ENCODE results near the gene EPM2A.
"Not testable (repeated sequence)": the region's sequence is repeated elsewhere in the genome, so short reads cannot be mapped to it uniquely, and the experiment has no call there.

The EPM2A gene

DNA sequence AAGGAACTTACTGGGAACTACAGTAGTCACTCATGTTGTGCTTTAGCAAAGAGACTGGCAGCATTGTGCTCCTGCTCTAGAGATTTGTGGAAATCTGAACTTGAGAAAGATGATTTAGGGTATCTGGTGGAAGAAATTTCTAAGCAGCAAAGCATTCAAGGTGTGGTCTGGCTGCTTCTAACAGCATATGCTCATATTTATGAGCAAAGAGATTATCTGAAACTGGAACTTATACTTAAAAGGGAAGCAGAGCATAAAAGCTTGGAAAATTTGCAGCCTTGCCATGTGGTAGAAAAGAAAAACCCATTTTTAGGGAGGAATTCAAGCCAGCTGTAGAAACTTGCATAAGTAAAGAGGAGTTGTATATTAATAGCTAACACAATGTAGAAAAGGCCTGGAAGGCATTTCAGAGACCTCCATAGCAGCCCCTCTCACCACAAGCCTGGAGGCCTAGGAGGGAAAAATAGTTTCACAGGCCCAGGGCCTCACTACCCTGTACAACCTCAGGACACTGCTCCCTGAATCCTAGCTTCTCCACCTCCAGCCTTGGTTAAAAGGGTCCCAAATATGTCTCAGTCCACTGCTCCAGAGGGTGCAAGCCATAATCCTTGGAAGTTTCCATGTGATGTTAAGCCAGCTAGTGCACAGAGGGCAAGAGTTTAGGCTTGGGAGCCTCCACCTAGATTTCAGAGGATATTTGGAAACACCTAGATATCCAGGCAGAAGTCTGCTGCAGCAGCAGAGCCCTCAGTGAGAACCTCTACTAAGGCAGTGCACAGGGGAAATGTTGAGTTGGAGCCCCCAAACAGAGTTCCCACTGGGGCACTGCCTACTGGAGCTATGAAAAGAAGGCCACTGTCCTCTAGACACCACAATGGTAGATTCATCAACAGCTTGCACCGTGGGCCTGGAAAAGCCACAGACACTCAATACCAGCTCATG, 6.6 kb downstream of the EPM2A start:
- DNase-seq, result no peak

DNA sequence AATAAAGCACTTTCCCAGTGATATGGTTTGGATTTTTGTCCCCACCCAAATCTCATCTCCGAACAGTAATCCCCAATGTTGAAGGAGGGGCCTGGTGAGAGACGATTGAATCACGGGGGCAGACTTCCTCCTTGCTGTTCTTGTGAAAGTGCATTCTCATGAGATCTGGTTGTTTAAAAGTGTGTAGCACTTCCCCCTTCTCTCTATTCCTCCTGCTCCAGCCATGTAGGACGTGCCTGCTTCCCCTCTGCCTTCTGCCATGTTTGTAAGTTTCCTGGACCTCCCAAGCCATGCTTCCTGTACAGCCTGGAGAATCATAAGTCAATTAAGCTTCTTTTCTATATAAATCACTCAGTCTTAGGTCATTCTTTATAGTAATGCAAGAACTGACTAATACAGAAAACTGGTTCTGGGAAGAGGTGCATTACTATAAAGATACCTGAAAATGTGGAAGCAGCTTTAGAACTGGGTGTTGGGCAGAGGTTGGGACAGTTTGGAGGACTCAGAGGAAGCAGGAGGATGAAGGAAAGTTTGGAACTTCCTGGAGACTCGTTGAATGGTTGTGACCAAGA, 7.4 kb downstream of the EPM2A start:
- no peak for DNase-seq

DNA sequence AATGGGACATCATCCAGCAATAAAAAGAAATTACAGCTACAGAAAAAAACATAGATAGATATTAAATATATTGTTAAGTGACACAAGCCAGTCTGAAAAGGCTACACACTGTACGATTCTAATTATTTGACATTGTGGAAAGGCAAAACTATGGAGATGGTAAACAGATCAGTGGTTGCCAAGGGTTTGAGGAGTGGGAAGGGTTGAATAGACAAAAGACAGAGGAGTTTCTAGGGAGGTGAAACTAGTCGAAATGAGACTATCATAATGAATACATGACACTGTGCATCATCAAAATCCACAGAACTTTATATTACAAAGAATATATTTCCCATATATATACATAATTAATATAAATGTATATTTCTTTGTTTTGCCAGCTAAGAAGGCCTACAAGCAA, 9.8 kb downstream of the EPM2A start:
- no peak for DNase-seq

DNA sequence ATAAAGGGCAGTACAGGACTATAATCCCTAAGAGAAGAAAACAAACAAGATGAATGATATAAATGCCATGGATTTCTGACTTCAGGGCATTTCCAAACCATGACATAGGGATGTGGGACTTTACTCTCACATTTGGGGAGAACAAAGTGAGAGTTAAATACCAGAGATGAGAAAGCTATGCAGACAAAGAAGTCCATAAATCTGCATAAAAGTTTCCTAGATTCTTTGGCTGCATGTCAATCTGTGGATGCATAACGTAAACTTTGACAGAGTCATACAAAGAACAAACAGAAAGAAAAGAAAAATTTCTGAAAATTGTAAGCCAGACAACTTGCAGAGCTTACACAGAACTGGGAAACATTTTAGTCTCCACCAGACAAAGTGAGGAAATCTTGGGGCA, 11.7 kb downstream of the EPM2A start:
- DNase-seq, result no peak

DNA sequence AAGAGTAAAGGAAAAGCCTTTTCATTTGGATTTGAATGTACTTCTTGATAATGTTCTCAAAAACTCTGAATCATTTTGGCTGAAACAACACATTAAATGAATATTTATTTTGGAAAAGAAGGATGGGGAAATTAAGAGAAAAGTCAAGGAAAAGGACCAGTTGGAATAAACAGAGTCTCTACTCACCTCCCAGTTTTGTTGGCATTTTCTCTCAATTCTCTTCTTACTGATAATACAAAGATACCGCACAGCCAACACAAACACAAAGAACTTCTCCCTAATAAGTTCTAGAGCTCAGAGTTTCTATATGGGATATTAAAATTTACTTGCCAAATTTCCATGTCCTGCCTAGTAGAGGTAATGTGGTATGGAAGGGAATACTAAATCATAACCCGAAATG, 13.1 kb downstream of the EPM2A start:
- DNase-seq, result no peak

DNA sequence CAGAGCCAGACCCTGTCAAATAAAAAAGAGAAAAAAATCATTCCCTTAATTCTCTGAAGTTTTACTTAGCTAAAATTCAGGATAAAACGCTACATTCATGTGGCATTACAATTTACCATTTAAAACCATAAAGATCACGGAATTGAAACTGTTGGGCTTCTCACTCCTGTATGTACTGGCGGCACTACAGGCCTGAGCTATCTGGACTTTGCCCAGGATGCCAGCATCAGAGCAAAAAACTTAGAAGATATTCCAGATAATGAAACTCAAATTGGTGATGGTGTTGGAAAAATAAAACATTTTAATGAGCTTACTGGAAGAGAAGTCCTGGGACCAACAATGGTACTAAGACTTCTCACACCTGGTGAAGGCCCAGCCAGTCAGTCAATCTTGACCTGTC, 14.2 kb downstream of the EPM2A start:
- no peak for DNase-seq

DNA sequence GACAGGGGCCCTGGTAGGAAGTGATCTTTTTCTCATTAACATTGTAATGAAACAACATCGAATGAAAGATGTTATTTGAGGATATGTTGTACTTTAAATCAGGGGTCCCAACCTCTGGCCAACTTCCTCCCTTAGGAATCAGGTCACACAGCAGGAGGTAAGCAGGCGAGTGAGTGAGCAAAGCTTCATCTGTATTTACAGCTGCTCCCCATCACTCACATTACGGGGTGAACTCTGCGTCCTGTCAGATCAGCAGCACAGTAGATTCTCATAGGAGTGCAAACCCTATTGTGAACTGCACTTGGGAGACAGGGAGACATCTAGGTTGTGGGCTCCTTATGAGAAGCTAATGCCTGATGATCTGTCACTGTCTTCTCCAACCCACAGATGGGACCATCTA, 19.9 kb downstream of the EPM2A start:
- no peak for DNase-seq

DNA sequence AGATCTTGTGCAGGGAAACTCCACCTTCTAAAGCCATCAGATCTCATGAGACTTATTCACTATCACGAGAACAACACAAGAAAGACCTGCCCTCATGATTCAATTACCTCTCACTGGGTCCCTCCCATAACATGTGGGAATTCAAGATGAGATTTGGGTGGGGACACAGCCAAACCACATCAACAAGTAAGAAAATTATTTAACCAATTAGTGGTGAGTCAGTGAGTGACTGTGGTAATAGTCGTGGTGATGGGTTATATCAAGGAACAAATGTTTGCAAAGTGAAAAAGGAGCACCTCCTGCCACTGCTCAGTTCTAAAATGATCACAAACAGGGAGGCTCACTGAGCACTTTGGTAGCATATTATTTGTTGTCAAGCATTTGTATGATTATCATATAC, 20.6 kb downstream of the EPM2A start:
- no peak for DNase-seq

DNA sequence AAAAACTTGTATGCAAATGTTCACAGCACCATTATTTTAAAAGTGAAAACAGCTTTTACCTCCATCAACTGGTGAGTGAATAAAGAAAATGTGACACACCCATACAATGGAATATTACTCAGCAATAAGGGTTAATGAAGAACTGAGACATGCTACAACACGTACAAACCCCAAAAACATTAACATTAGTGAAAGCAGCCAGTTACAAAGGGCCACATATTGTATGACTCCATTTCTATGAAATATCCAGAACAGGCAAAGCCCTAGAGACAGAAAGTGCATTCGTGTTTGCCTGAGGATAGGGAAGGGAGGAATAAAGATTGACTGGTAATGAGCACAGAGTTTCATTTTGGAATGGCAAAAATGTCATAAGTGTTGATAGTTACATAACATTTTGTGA, 21.5 kb downstream of the EPM2A start:
- DNase-seq, result no peak

DNA sequence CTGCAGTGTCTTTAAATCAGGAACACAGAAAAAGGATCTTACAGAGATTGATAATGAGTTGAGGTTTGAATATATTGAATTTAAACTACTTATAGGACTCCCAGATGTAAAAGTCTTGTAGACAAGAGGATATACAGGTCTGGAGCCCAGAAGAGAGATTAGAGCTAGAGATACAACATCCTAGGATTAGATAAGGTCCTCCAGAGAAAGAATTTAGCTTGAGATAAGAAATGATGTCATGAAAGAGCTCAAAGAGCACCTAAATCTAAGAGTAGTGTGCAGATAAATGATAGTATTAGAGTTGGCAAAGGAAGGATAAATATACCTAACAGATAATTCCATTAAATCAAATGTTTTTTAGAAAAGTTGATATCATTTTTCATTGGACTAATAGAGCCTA, 23.9 kb downstream of the EPM2A start:
- no peak for DNase-seq

DNA sequence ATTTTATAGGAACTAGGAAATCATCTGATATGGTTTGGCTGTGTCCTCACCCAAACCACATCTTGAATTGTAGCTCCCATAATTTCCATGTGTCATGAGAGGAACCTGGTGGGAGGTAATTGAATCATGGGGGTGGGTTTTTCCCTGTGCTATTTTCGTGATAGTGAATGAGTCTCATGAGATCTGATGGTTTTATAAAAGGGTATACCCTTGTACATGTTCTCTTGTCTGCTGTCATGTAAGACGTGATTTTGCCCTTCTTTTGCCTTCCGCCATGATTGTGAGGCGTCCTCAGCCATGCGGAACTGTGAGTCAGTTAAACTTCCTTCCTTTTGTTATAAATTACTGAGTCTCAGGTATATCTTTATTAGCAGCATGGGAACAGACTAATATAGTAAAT, 27.9 kb downstream of the EPM2A start:
- no peak for DNase-seq

DNA sequence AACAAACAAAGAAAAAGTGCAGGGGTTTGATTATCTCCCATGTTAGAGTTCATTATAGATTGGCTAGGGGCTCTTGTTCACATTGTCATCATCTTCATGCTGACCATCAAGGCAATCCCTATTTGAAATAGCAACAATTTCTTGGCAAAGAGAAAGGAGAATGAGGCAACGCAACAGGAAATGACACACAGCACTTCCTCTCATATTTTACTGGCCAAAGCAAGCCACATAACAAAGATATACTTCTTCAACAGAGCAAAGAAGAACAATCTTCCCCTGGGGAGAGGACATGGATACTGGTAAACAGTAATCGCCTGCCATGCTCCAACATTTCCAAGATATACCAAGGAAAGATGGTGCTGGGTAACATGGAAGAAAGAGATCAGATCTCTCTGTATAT, 29.8 kb downstream of the EPM2A start:
- DNase-seq, result no peak

DNA sequence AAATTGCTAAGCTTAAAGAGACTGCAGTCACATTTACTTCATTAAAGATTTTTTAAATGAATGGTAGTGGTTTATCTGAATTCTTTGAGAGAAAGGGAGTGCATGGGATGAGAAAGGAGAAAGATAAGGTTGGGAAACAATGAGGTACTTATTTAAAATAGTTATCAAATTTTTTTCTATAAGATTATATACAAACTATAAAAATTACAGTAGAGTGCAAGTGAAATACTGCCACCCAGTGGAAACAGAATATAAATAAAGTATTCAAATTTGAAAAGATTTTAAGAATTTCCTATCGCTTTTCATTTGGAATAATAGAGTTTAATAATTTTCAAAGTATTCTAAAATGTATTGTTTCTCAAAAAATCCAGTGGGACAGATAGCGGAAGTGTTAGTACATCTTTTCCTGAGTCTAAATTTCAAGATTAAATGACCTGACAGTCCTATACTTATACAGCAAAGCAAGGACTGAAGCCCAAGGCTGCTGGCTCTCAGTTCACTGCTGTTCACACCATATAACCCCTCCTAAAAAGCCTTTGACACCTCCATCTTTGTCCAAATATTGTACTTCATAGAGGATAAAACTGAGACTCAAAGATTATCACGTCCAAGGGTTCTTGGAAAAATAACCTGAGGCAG, 31.1 kb downstream of the EPM2A start:
- DNase-seq, result no peak

DNA sequence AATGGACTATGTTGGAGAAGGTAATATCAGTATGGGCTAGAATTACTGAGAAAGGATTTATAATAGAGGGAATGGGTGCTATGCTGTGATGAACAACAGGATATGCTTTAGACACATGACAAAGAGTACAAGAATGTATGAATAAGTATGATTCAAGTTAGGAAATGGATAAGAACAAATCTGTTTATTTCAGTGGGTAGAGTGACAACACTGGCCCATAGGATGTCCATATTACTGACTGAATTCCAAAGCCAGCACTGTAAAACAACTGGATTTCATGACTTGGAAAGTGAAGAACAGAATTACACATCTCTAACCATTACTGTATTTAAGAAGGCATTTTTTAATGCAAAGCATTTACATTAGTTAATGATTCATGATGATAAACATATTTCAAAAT, 35.9 kb downstream of the EPM2A start:
- DNase-seq, result no peak

DNA sequence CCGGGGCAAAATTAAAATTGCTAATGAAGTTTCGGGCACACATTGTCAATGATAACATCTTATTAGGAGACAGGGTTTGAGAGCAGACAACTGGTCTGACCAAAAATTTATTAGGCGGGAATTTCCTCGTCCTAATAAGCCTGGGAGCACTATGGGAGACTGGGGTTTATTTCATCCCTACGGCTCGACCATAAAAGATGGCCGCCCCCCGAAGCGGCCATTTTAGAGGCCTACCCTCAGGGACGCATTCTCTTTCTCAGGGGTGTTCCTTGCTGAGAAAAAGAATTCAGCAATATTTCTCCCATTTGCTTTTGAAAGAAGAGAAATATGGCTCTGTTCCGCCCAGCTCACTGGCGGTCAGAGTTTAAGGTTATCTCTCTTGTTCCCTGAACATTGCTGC, 37.9 kb downstream of the EPM2A start:
- DNase-seq, result not testable (repeated sequence)

DNA sequence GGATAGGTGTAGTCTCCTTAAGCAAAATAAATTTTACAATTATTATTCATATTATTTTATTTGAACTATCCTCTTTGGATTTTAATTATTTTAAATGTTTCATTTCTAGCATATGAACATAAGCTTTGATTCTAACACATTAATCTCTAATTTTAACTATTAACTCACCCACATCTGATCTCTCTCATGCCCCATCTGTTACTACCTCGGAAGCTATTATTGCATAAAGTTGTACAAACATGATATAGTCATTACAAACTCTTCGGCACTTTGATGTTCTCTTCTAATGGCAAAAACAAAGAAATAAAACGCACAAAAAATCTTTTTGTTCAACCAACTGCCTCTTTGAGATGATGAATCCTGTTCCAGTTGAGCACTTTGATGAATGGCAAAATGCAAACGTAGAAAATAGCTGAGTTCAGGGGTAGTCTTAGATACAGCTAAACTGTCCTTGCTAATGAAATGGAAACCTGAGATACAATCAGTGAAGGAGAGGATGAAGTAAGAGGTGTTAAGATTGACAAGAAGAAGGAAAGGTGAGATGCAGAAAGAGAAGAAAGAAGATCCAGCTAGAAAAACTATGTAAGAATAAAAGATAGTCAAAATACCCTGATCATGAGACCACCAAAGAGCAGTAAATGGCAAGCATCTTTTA, 41.1 kb downstream of the EPM2A start:
- no peak for DNase-seq

DNA sequence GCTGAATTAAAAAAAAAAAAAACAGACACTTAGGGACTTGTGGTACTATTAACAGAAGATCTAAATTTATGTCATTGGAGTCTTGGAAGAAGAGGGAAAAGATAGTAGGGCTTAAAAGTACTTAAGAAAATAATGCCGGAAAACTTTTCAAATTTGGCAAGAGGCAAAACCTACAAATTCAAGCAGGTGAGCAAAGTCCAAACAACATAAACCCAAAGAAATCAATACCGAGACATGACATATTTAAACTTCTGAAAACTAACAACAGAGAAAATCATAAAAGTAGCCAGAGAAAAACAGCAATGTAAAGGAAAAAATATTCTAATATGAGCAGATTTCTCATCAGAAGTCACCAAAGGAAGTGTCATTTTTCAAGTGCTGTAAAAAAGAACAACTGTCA, 44.4 kb downstream of the EPM2A start:
- DNase-seq, result no peak

DNA sequence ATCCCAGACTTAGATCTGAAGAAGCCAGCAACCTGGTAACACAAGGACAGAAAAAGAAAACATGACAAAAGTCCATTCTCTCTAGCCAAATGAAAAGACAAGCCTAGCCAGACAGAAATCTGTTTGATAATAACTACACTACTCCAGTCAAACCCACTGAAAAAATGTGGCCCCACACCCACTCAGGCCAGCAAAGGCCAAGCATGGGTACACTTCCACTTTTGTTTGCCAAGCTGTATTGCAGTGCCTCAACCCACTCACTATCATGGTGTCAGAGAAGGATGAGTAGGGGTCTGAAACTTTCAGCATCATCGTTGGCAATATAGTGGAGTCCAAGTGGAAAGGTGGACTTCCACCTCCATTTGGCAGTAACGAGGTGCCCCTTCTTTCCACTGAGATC, 45.8 kb downstream of the EPM2A start:
- no peak for DNase-seq

DNA sequence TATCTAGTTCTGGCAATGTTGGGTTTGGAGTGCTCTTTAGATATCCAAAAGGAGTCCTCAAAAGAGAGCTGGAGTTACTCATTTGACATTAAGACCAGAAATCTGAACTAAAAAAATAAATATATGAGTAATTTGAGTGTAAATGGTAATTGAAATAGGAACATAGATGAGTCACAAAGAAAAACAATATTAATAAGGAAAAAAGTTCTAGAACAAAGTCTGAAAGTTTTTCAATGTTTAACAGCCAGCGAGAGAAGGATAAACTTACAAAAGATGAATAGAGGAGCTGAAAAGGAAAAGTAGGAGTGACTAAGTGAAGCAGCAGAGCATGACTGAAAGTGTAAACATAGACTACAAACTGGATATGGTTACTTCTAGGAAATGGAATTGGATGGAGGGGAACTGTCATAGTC, 46.8 kb downstream of the EPM2A start:
- no peak for DNase-seq

DNA sequence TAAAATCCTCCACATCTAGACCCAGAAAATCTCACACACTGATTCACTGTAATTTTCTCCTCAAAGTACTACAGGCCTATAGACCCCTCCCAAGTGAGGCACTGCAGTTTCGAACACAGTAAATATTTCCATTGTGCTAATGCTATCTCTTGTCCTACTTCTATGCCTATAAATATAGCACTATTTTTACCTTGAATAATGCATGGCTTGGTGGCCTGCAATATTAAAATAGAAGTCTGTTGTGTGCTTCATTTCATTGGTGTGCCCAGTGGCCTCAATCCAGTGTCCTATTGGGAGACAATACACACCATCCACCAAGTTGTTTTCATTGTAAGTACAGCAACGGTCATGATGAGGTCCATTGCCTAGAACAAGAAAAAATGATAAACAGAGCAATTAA, 49.4 kb downstream of the EPM2A start:
- DNase-seq, result no peak

DNA sequence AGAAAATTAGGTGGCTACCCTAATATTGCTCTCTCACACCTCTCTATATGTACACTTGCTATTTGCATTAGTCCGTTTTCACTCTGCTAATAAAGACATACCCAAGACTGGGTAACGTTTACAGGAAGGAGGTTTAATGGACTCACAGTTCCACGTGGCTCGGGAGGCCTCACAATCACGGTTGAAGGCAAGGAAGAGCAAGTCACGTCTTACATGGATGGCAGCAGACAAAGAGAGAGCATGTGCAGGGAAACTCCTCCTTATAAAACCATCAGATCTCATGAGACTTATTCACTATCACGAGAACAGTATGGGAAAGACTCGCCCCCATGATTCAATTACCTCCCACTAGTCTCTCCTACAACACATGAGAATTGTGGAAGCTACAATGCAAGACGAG, 53.4 kb downstream of the EPM2A start:
- DNase-seq, result no peak

DNA sequence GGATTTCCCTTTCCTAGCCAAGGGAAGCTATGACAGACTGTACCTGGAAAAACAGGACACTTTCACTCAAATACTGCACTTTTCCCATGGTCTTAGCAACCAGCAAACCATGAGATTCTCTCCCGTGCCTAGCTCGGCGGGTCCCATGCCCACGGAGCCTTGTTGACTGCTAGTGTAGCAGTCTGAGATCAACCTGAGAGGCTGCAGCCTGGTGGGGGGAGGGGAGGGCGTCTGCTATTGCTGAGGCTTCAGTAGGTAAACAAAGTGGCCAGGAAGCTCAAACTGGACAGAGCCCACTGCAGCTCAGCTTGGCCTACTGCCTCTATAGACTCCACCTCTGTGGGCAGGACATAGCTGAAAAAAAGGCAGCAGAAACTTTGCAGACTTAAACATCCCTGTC, 61.8 kb downstream of the EPM2A start:
- no peak for DNase-seq

DNA sequence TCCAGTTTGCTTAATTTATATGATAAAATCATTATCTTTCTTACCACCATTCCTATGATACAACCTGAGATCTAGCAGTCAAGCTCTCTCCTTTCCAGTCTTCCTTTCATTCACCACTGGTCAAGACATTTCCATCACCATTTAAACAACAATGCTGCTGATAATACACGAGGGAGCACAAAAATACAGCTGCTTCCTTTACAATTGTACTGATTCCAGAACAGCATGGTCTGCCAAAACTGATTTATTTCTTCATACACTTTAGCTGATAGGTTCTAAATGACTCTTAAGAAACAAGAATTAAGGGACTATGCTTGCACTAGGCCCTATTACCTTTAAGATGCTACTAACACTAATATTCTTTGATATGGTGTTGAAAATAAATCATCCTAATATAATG, 65.0 kb downstream of the EPM2A start:
- DNase-seq, result no peak

DNA sequence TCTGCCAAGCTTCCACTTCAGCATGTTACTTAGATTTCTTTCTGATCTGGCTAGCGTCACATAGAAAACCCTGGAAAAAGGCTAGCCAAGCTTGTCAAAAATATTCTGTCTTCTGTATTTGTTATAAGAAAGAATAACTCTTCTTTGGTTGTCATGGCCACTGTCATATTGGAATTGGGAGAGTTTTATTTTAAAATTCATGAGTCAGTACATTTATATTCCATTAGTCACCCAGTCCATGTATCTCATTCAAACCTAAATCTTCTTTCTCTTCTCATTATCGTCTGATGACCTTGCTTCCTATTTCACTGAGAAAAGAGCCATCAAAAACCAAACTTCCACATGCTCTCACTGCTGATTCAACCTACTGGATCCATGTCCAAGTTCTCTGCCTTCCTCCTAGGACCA, 65.7 kb downstream of the EPM2A start:
- no peak for DNase-seq
